Right renal cortex interstitium (tissue), 3 donors: ENCODE data around the gene MRPL52. TPM values are rescaled to one million over a fixed set of nuclear protein-coding genes. Genes with fewer than 3 reads are reported as not detected.
"Not testable (repeated sequence)": the region's sequence is repeated elsewhere in the genome, so short reads cannot be mapped to it uniquely, and the experiment has no call there.

Experiments used
- DNase-seq, 3 donors: peaks; one replicate each; pipeline ENCODE4 v3.0.0-alpha.2; 2013; ENCODE audit warnings: low read depth in 3 of 3, low spot score in 2 of 3
- polyA plus RNA-seq, 3 donors: library from polyadenylated mRNA; unstranded; fragments of 120-200 nt; gene quantifications; one replicate each; pipeline ENCODE4 v1.2.1, GENCODE V29; 2013; ENCODE audit not compliant: insufficient read length in 3 of 3

Gene MRPL52
- polyA plus RNA-seq, 3 donors, result 63.5 to 78.6 (median 75.8) TPM

- DNase-seq, result no peak
These were observed 8.3 kb downstream of the MRPL52 start for GRCh38 chr14:22837750-22838538.

- DNase-seq, result no peak
These were observed 8.9 kb downstream of the MRPL52 start for GRCh38 chr14:22838631-22839041.

DNA sequence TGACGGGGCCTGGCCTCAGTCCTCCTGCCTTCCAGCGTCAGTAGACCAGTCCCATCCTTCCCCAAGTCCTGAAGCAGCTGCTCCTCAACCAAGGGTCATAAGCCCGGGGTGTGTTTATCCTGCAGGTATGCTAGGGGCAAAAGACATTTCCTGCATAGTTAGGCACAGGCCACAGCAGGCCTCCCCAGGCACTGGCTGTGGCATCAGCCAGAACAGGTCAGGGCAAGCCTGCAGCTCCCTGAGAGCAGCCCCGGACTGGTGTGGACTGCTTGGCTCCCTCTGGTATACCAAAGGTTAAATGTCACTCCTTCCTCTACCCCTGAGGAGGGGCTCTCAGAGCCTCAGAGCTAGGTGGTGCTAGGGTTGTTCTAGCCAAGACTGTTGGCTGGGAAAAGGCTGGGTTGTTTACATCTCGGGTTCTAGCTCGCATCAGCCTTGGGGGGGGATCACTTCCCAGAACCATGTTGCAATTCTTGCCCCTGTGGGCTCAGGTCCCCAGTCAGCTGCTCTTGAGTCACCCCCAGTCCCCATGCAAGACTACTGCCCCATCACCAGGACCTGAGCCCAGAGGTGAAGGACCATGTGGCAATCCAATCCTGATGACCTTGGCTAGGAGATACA, 9.6 kb downstream of the MRPL52 start:
- DNase-seq, result no peak

DNA sequence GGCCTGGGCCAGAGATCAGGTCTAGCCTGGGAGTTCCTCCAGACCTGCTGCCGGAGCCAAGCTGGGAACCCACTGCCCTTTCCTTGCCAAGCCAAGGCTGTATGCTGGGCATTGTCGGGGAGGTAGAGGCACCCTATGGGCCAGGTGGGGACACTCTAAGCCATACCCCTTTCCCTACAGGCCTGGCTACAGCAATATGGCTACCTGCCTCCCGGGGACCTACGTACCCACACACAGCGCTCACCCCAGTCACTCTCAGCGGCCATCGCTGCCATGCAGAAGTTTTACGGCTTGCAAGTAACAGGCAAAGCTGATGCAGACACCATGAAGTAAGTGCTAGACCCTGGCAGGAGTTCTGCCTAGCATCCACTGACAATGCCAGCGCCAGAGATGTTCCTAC, 11.6 kb downstream of the MRPL52 start:
- DNase-seq, result no peak

DNA sequence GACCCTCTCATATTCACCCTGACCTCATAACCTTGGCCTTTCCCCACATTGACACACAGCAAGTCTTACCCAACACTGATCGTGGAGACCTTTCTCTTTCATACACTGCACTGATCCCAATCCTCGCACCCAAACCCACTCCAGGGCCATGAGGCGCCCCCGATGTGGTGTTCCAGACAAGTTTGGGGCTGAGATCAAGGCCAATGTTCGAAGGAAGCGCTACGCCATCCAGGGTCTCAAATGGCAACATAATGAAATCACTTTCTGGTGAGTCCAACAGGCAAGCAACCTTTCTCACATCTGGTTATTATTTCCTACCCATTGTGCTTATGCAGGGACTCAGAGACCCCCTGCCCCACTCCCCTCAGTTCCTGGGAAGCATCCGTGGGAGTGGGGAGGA, 12.1 kb downstream of the MRPL52 start:
- no peak for DNase-seq

- DNase-seq, result no peak
These were observed 12.8 kb downstream of the MRPL52 start for GRCh38 chr14:22842211-22843122.

DNA sequence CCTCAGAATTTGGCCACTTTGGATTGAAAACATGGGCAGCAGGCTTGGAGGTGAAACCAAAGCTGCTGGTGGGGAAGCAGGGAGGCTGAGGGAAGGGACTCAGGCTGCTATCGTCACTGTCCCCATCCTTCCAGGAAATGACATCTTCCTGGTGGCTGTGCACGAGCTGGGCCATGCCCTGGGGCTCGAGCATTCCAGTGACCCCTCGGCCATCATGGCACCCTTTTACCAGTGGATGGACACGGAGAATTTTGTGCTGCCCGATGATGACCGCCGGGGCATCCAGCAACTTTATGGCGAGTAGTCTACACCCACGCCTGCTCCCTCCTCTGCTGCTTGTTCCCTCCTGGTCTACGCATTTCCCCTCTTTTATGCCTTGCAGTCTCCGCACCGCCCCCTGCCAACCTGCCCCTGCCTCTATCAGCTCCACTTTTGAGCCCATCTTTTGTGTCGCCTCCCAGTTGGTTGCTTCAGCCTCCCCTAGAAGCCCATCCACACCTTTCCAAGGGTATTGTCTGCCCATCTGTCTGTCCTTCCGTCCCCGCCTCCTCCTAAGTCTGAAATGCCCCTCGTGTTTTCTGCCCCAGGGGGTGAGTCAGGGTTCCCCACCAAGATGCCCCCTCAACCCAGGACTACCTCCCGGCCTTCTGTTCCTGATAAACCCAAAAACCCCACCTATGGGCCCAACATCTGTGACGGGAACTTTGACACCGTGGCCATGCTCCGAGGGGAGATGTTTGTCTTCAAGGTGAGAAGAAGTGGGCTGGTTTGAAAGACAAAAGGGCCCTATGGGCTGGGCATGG, 13.6 kb downstream of the MRPL52 start:
- no peak for DNase-seq

GRCh38 chr14:22844221-22845102, 14.8 kb downstream of the MRPL52 start:
- no peak for DNase-seq

- no peak for DNase-seq
These were observed 15.4 kb downstream of the MRPL52 start for GRCh38 chr14:22845103-22845394.

- no peak for DNase-seq
These were observed 16.3 kb downstream of the MRPL52 start for GRCh38 chr14:22845821-22846625.

- DNase-seq, result no peak
These were observed 17.2 kb downstream of the MRPL52 start for GRCh38 chr14:22846811-22847307.

- no peak for DNase-seq
These were observed 18.1 kb downstream of the MRPL52 start for GRCh38 chr14:22847661-22848341.

DNA sequence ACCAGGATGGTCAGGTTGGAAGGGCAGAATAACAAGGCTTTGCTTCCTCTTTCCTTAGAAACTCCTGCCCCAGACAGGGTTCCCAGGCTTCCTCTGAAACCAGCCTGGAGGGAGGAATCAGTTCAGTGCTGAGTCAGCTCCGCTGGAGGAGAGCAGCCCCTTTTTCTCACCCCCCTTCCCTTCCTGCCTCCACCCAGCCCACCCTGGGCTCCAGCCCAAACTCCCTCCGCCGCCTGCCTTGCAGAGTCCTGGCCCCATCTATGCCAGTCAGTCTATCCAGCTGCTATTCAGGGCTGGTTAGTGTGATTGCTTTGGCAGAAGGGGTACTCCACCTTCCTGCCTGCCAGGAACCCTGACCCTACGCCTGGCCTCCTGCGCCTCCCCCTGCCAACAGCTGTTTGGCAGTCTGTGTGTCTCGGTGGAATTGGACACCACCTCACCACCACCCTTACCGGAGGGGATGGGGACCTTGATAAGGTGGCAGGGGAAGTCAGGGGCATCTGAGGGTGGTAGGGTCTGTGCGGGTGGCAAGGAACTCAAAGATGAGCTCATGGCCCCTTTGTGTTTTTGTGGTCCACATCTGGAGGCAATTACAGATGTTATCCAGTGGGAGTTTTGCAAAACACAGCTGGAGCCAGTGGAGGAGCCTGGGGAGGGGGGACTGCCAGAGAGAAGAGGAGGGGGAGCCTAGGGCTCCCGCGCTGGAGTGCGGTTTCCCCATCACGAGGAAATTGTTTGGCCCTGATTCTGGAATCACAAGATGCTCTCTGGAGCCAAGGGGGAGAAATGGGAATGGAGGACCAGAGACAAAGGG, 18.9 kb downstream of the MRPL52 start:
- no peak for DNase-seq

DNA sequence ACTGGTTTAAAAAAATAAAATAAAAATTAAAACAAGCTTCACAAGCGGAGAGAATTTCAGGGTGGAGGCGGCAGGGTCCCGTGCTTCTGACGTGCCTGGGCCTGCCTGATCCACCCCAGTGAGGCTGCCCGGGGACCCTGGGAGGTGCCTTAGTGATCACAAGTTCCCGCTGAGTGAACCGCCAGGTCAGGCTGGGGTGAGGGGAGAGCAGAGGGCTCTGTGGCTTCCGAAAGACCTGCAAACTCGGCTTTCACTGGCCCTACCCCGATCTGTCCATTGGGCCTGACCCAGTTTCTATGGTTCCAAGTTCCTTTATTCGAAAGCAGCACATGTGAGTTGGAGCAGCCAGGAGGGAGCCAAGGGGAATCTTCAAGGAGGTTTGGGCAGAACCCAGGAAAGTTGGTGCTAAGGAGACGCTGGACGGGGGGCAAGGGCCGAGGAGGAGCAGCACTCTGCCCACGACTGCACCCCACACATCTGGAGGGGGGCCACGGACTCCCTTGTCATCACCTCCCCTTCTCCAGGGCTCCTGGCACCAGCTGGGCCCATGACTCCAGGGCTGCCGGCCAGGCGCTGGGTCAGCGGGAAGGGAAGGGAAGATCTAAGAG, 19.6 kb downstream of the MRPL52 start:
- DNase-seq, result no peak

- no peak for DNase-seq
These were observed 21.5 kb downstream of the MRPL52 start for GRCh38 chr14:22850944-22851764.

- not testable (repeated sequence) for DNase-seq
These were observed 22.5 kb downstream of the MRPL52 start for GRCh38 chr14:22852178-22852577.
